Subcutaneous abdominal adipose tissue (tissue), 5 donors: ENCODE data around the gene DEPDC5.

Experiments
- H3K27ac ChIP-seq: one replicate; pipeline ENCODE4 v1.7.0; 2013; ENCODE audit warnings: low read depth, mild to moderate bottlenecking, inconsistent platforms, low read length, moderate library complexity
- H3K27me3 ChIP-seq, 5 donors: one replicate each; pipeline ENCODE4 v1.7.0; 2013; ENCODE audit warnings: low read length in 5 of 5, inconsistent platforms in 1 of 5; ENCODE audit not compliant: control insufficient read depth in 5 of 5, insufficient read depth in 4 of 5
- H3K36me3 ChIP-seq, 5 donors: one replicate each; pipeline ENCODE4 v1.7.0; 2013; ENCODE audit warnings: low read length in 5 of 5; ENCODE audit not compliant: control insufficient read depth in 5 of 5, insufficient read depth in 5 of 5
- H3K4me1 ChIP-seq, 5 donors: one replicate each; pipeline ENCODE4 v1.7.0; 2013; ENCODE audit warnings: low read length in 5 of 5, mild to moderate bottlenecking in 3 of 5, moderate library complexity in 1 of 5; ENCODE audit not compliant: control insufficient read depth in 5 of 5, insufficient read depth in 5 of 5
- H3K4me3 ChIP-seq, 5 donors: one replicate each; pipeline ENCODE4 v1.7.0; 2013; ENCODE audit warnings: low read length in 5 of 5, low read depth in 1 of 5
- H3K9ac ChIP-seq, 5 donors: one replicate each; pipeline ENCODE4 v1.7.0; 2013; ENCODE audit warnings: low read length in 5 of 5, mild to moderate bottlenecking in 4 of 5, moderate library complexity in 3 of 5
- H3K9me3 ChIP-seq, 5 donors: one replicate each; pipeline ENCODE4 v1.7.0; 2013; ENCODE audit warnings: low read length in 5 of 5; ENCODE audit not compliant: control insufficient read depth in 5 of 5
- donor health status: healthy.
- donor health status: healthy.
- donor health status: healthy.
- donor health status: healthy.
- donor health status: healthy.

The DEPDC5 gene

GRCh38 chr22:31938296-31938695 is 184.5 kb downstream of the DEPDC5 start:
- no peaks in the 10 kb centered on the region for H3K36me3 ChIP-seq
- H3K4me1 ChIP-seq = peaks cover 0 to 4% (median 1%) of the 10 kb centered on the region in 5 donors
- no peak overlapping the region for H3K4me3 ChIP-seq
- no peak overlapping the region for H3K27ac ChIP-seq
- H3K27me3 ChIP-seq = no peaks in the 10 kb centered on the region
- no peaks in the 10 kb centered on the region for H3K9me3 ChIP-seq
- H3K9ac ChIP-seq = no peak overlapping the region

GRCh38 chr22:31940506-31940905 is 186.7 kb downstream of the DEPDC5 start:
- H3K9ac ChIP-seq = no peak overlapping the region
- H3K9me3 ChIP-seq = no peaks in the 10 kb centered on the region
- no peak overlapping the region for H3K4me3 ChIP-seq
- H3K4me1 ChIP-seq = peaks cover 4 to 17% (median 10%) of the 10 kb centered on the region in 5 donors
- no peak overlapping the region for H3K27ac ChIP-seq
- no peaks in the 10 kb centered on the region for H3K27me3 ChIP-seq
- no peaks in the 10 kb centered on the region for H3K36me3 ChIP-seq

- Histone ChIP-seq H3K4me3 (no peak overlapping the region), H3K9me3 (no peaks in the 10 kb centered on the region), H3K27ac (no peak overlapping the region), H3K36me3 (no peaks in the 10 kb centered on the region), H3K9ac (no peak overlapping the region), H3K4me1 (peaks cover 12 to 31% (median 26%) of the 10 kb centered on the region in 5 donors), H3K27me3 (no peaks in the 10 kb centered on the region)
These were observed 188.3 kb downstream of the DEPDC5 start for GRCh38 chr22:31942091-31942490.

DNA sequence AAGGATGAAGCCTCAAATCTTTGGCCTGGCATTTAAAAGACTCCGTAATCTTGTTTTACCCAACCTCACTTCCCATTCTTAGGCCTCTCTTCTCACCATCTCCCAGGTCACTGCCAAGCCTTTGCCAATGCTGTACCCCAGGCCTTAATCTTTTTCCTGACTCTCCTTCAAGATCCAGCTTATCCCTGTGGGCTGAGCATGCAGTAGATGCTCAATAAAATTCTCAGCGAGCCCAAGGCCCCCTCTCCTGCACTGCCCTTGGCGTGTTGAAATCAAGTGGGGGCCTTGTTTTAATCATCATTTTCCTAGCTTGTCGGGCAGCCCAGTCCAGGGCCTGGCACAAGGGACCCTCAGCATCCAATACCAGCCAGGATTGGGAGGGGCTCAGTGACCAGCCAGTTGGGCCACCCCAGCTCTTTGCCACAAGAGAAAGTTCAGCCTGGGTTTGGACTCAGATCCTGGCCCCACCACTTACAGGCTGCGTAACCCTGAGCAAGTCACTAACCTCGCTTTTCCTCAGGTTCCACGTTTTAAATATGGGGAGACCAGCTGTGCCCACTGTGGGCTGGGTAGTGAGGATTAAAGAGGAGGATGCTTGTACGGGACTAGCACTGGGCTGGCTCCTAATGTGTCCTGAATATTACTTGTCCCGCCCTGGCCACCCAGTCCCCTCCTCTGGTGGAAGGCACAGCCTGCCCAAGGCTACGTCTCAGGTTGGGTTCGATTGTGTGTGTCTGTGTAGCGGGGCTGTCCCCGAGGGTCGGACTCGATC is 189.6 kb downstream of the DEPDC5 start:
- Histone ChIP-seq H3K36me3 (peaks cover 0 to 5% (median 0%) of the 10 kb centered on the region in 5 donors), H3K9me3 (no peaks in the 10 kb centered on the region), H3K4me3 (peak overlapping the region; percentile 58 to 89 (median 66)), H3K27me3 (no peaks in the 10 kb centered on the region), H3K27ac (peak overlapping the region; percentile 78), H3K4me1 (peaks cover 12 to 33% (median 27%) of the 10 kb centered on the region in 5 donors), H3K9ac (peak overlapping the region in 4 of 5 donors; percentile 60 to 82 (median 72))

DNA sequence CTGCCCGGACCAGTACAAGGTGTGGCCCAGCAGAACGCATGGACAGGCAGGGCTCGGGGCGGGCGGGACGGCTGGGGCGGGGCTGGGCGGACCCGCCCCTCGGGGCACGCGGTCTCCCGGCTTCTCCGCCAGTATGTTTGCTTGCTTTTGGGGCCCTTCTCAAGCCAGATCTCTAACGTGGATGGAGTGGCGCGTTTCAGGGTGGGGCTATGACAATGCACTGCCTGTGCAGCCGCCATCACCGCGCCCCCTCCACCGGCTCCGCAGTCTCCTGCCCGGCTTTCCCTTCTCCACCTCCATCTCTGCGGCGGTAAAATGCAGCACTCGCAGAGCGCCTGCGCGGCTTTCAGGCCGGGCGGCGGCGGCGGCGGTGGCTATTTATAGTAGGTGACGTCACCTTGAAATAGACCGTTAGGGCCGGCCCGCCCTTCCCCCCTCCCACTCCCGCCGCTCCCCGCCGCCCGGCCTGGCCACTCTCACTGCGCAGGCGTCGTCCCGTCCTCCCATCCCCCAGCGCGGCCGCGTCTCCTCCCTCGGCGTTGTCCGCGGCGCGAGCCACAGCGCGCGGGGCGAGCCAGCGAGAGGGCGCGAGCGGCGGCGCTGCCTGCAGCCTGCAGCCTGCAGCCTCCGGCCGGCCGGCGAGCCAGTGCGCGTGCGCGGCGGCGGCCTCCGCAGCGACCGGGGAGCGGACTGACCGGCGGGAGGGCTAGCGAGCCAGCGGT is 190.3 kb downstream of the DEPDC5 start, which contains the start of gene YWHAH:
Gene YWHAH, plus strand, starts transcription at position 558 of the 722 bp plus-strand sequence. CDS start 199 bp downstream, outside the sequence.
- Histone ChIP-seq H3K27ac (peak within 1 kb of the TSS; percentile 81), H3K4me3 (peak within 1 kb of the TSS; percentile 89 to 93 (median 90)), H3K36me3 (peaks cover 0 to 9% (median 0%) of the 10 kb centered on the region in 5 donors), H3K4me1 (peaks cover 12 to 33% (median 27%) of the 10 kb centered on the region in 5 donors), H3K27me3 (no peaks in the 10 kb centered on the region), H3K9ac (peak within 1 kb of the TSS; percentile 91 to 94 (median 94)), H3K9me3 (no peaks in the 10 kb centered on the region)

DNA sequence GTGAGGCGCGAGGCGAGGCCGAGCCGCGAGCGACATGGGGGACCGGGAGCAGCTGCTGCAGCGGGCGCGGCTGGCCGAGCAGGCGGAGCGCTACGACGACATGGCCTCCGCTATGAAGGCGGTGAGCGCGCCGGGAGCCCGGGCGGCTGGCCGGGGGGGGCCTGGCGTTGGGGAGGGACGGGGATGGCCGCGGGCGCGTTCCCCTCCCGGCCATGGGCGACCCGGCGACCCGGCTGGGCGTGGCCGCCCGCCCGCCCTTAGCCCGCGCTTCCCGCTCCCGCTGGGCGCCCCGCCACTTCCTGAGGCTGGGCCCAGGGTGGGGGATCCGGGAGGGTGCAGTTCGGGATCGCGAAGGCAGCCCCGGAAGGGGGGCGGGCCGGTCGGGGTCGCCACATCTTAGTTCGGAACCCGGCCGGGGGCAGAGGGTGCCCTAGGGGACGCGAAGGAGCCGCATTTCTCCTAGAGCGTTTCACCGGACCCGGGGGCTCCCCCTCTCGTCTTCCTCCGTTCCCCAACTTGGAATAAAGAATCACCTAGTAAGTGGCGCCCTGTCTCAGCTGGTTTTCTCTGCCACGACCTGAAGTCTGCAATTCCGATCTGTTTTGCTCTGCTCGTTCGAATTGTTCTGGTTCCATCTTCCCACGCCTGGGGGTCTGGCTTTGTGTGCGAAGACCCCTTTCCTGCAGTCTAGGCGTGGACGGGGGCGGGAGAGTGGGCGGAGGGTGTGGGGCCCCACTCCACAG is 191.1 kb downstream of the DEPDC5 start:
- Histone ChIP-seq H3K36me3 (peaks cover 0 to 9% (median 3%) of the 10 kb centered on the region in 5 donors), H3K9ac (peak overlapping the region; percentile 91 to 94 (median 94)), H3K27me3 (no peaks in the 10 kb centered on the region), H3K4me1 (peaks cover 12 to 34% (median 27%) of the 10 kb centered on the region in 5 donors), H3K9me3 (no peaks in the 10 kb centered on the region), H3K4me3 (peak overlapping the region; percentile 89 to 93 (median 90)), H3K27ac (peak overlapping the region; percentile 81)

- Histone ChIP-seq H3K36me3 (peaks cover 1 to 12% (median 6%) of the 10 kb centered on the region in 5 donors), H3K9me3 (no peaks in the 10 kb centered on the region), H3K4me1 (peaks cover 12 to 40% (median 33%) of the 10 kb centered on the region in 5 donors), H3K4me3 (peak overlapping the region; percentile 89 to 93 (median 90)), H3K9ac (peak overlapping the region; percentile 91 to 94 (median 94)), H3K27me3 (no peaks in the 10 kb centered on the region), H3K27ac (peak overlapping the region; percentile 81)
These were observed 191.6 kb downstream of the DEPDC5 start for GRCh38 chr22:31945443-31945855.

GRCh38 chr22:31945971-31946680 is 192.3 kb downstream of the DEPDC5 start:
- H3K4me3 ChIP-seq = peak overlapping the region; percentile 89 to 93 (median 90)
- H3K4me1 ChIP-seq = peaks cover 14 to 46% (median 39%) of the 10 kb centered on the region in 5 donors
- H3K9ac ChIP-seq = peak overlapping the region; percentile 91 to 94 (median 94)
- H3K9me3 ChIP-seq = no peaks in the 10 kb centered on the region
- peak overlapping the region; percentile 81 for H3K27ac ChIP-seq
- no peaks in the 10 kb centered on the region for H3K27me3 ChIP-seq
- H3K36me3 ChIP-seq = peaks cover 2 to 18% (median 8%) of the 10 kb centered on the region in 5 donors

DNA sequence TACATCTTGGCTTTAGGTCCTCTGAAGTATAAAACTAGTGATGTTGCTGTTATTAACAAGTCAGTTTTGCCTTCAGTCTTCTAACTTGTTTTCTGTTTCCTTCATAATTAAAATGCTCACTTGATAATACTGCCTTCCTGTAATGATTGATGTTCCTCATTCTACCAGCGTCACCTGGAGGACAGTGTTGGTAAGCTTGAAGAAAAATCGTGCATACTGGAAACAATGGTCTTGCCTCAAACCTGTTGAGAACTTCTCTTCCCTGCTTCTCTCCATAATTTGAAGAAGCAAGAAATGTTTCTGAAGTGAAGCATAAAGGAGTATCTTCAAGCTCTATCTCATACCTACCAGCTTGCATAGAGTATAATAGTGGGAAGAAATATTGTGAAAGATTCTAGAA is 193.5 kb downstream of the DEPDC5 start:
- peak overlapping the region; percentile 81 for H3K27ac ChIP-seq
- H3K4me3 ChIP-seq = peak overlapping the region in 1 of 5 donors; percentile 89
- no peaks in the 10 kb centered on the region for H3K27me3 ChIP-seq
- H3K4me1 ChIP-seq = peaks cover 14 to 58% (median 51%) of the 10 kb centered on the region in 5 donors
- H3K9me3 ChIP-seq = no peaks in the 10 kb centered on the region
- H3K9ac ChIP-seq = no peak overlapping the region
- peaks cover 2 to 21% (median 8%) of the 10 kb centered on the region in 5 donors for H3K36me3 ChIP-seq
